GM18951 (cell line): Measurements from ENCODE around the gene SLC18A2.
"Not testable (repeated sequence)": the region's sequence is repeated elsewhere in the genome, so short reads cannot be mapped to it uniquely, and the experiment has no call there.

Experiments
- POLR2A ChIP-seq: IDR thresholded peaks from 4 replicates; pipeline ENCODE4 v1.6.1; 2011; ENCODE audit warnings: mild to moderate bottlenecking; ENCODE audit not compliant: insufficient read length, insufficient read depth; ENCODE audit errors: extremely low read depth
- in situ Hi-C: fragments of 300-500 bp; cut with MboI; formaldehyde crosslinking; loops from one replicate; pipeline ENCODE4 v1.12.0; 2022; ENCODE audit warnings: low sequenced_read_pairs, mixed read lengths, inconsistent platforms; ENCODE audit not compliant: unreplicated experiment

The SLC18A2 gene

GRCh38 chr10:117275121-117275520 is 34.2 kb downstream of the SLC18A2 start:
- no peak for TF ChIP-seq POLR2A
- in situ Hi-C loops, result no loop called here

DNA sequence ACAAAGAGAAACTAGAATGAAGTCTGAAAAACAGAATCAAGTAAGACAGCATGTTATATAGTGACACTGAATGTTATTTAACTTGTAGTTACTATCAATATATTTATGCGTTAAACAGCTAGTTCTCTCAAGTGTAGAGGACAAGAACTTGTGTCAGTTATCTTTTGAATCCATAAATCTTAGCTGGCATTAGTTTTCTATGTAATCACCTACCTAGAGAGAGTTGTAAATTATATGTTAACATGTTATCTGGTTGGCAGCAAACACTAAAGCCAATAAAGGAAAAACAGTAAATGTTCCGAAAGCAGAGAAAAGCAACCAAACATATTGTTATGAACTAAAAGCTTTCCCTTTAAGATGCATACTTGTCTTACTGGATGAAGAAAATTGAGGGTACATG is 36.8 kb downstream of the SLC18A2 start:
- TF ChIP-seq POLR2A, result no peak
- in situ Hi-C loops, result no loop called here

- no peak for TF ChIP-seq POLR2A
- in situ Hi-C loops, result no loop called here
Observed at GRCh38 chr10:117284716-117285494, 44.0 kb downstream of the SLC18A2 start.

- in situ Hi-C loops, result not testable (repeated sequence)
Observed at GRCh38 chr10:117290872-117291271, 50.0 kb downstream of the SLC18A2 start.

DNA sequence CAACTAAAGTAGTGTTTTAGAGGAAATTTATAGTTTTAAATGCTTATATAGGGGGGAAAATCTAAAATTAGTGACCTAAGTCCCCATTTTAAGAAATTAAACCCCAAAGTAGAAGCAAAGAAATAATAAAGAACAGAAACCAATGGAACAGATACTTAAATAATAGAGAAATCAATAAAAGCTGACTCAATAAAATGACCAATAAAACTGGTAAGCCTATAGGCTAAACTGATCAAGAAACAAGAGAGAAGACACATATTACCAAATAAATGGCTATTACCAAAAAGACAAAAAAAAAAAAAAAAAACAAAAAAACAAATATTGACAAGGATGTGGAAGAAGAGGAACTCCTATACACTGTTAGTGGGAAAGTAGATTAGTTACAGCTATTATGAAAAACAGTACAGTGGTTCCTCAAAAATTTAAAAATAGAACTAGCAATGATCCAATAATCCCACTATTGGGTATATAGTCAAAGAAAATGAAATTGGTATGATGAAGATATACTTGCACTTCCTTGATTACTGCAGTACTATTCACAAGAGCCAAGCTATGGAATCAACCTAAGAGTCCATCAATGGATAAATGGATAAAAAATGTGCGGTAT is 53.2 kb downstream of the SLC18A2 start:
- in situ Hi-C loops, result no loop called here
- TF ChIP-seq POLR2A, result no peak

DNA sequence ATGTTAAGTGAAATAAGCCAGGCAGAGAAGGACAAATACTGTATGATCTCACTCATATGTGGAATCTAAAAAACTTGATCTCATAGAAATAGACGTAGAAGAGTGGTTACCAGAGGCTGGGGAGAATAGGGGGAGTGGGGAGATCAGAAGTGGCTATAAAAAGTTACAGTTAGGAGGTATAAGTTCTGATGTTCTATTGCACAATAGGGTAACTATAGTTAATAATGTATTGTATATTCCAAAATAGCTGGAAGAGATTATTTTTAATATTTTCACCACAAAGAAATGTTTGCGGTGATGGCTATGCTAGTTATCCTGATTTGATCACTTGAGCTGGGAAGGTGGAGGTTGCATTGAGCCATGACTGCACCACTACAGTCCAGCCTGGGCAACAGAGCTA is 53.8 kb downstream of the SLC18A2 start:
- no peak for TF ChIP-seq POLR2A
- in situ Hi-C loops, result no loop called here

GRCh38 chr10:117298219-117298618 is 57.3 kb downstream of the SLC18A2 start:
- in situ Hi-C loops, result no loop called here
- no peak for TF ChIP-seq POLR2A

- TF ChIP-seq POLR2A, result no peak
- in situ Hi-C loops, result no loop called here
Observed at GRCh38 chr10:117299435-117299834, 58.5 kb downstream of the SLC18A2 start.

GRCh38 chr10:117300671-117301070 is 59.8 kb downstream of the SLC18A2 start:
- TF ChIP-seq POLR2A, result no peak
- in situ Hi-C loops, result no loop called here

DNA sequence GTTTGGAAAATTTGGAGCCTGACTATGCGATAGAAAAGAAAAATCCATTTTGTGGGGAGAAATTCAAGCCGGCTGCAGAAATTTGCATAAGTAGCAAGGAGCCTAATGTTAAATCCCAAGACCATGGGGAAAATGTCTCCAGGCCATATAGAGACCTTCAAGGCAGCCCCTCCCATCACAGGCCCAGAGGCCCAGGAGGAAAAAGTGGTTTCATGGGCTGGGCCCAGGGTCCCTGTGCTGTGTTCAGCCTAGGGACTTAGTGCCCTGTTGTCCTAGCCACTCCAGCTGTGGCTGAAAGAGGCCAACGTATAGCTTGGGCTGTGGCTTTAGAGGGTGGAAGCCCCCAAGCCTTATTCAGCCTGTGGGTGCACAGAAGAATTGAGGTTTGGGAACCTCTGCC is 62.5 kb downstream of the SLC18A2 start:
- in situ Hi-C loops, result not testable (repeated sequence)

- no peak for TF ChIP-seq POLR2A
- in situ Hi-C loops, result no loop called here
Observed at GRCh38 chr10:117306674-117307073, 65.8 kb downstream of the SLC18A2 start.

- in situ Hi-C loops, result loop anchor here (10.0 kb wide), 1 partner anchor 86 kb away; no protein-coding TSS in a partner anchor
Observed at GRCh38 chr10:117311261-117311660, 70.3 kb downstream of the SLC18A2 start.

GRCh38 chr10:117312430-117312829 is 71.5 kb downstream of the SLC18A2 start:
- TF ChIP-seq POLR2A, result no peak

More at GRCh38 chr10:117311261-117311660, 70.3 kb downstream of the SLC18A2 start:
- TF ChIP-seq POLR2A, result no peak

DNA sequence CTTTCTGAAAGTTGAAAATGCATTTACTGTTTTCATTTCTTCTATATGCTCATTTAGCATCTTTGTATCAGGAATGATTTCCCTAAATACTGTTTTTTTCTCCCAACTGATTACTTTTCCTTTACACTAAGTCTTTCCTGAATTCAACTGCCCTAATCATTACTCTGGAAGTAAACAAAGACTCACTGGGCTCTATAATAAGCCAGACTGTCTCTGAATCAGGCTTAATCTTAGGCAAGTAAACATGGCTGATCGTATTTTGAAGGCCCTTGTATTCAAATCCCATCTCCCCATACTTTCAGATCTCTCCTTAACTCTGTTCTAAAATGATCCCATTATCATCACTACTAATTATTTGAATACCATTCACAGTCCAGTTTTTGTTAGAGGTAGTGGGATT is 72.7 kb downstream of the SLC18A2 start:
- TF ChIP-seq POLR2A, result no peak
- in situ Hi-C loops, result loop anchor here (10.0 kb wide), 1 partner anchor 89 kb away; no protein-coding TSS in a partner anchor

More at GRCh38 chr10:117312430-117312829, 71.5 kb downstream of the SLC18A2 start:
- in situ Hi-C loops, result loop anchor here (10.0 kb wide), 1 partner anchor 88 kb away; no protein-coding TSS in a partner anchor
